GM12878 (cell line): Measurements from ENCODE around the gene BHLHA15. TPM values are rescaled to one million over a fixed set of nuclear protein-coding genes. Genes with fewer than 3 reads are reported as not detected.

Experiments
- ATAC-seq: fragments of 200-7000 bp; cut with Tn5 transposase; 3 replicates; pipeline ENCODE4 v1.9.1; 2020; ENCODE audit warnings: mild to moderate bottlenecking, moderate library complexity
- BruUV-seq: library from RNA; stranded (reverse); fragments of 400-500 nt; replicated peaks from 2 replicates; lab custom pipeline; 2021; lab: Mats Ljungman, UMichigan
- CTCF ChIA-PET: fragments of 300-600 bp; sonication (Branson Sonifier 250); formaldehyde crosslinking; extraction: SDS; loops from one replicate; lab custom pipeline; 2021; ENCODE audit warnings: inconsistent platforms; lab: Yijun Ruan, JAX
- POLR2A ChIA-PET: fragments of 350-600 bp; formaldehyde crosslinking; extraction: SDS; loops from one replicate; lab custom pipeline; 2021; ENCODE audit warnings: inconsistent platforms; lab: Charles Lee
- RAD21 ChIA-PET: fragments of 300-600 bp; sonication (Branson Sonifier 250); formaldehyde crosslinking; loops from one replicate; lab custom pipeline; 2023; ENCODE audit warnings: antibody characterized with exemption; ENCODE audit not compliant: unreplicated experiment; lab: Charles Lee
- SMC1A ChIA-PET: fragments of 300-600 bp; sonication (Branson Sonifier 250); formaldehyde crosslinking; loops from one replicate; lab custom pipeline; 2023; ENCODE audit not compliant: unreplicated experiment, uncharacterized antibody; lab: Charles Lee
- DNase-seq: peaks from one replicate; pipeline ENCODE4 v3.0.0-alpha.2; 2011; ENCODE audit warnings: low read depth, low spot score
- FAIRE-seq: peaks from 3 replicates; lab custom pipeline; 2011; peaks lifted over from hg19 to GRCh38; lab: Jason Lieb, UNC
- H2AFZ ChIP-seq: 2 replicates; pipeline ENCODE4 v1.6.0; 2011; ENCODE audit warnings: low read depth, low read length, control low read depth; ENCODE audit not compliant: control insufficient read depth
- H3K27ac ChIP-seq: 2 replicates; pipeline ENCODE4 v1.5.1; 2011; ENCODE audit warnings: control low read depth; ENCODE audit not compliant: control insufficient read depth, insufficient read depth
- H3K27me3 ChIP-seq, 2 experiments: replicated peaks in 1 of 2; 2 replicates each; pipeline versions ENCODE4 v1.6.0 to v1.6.1; 2011; ENCODE audit warnings: low read length in 1 of 2; ENCODE audit not compliant: control insufficient read depth in 2 of 2, insufficient read depth in 2 of 2
- H3K36me3 ChIP-seq, 2 experiments: 2 replicates each; pipeline ENCODE4 v1.5.1; 2011; ENCODE audit warnings: low read length in 1 of 2; ENCODE audit not compliant: control insufficient read depth in 2 of 2, insufficient read depth in 2 of 2
- H3K4me1 ChIP-seq: 2 replicates; pipeline ENCODE4 v1.6.1; 2011; ENCODE audit warnings: mild to moderate bottlenecking, low read length, moderate library complexity, mixed read lengths; ENCODE audit not compliant: control insufficient read depth, insufficient read depth
- H3K4me2 ChIP-seq: 2 replicates; pipeline ENCODE4 v1.6.0; 2011; ENCODE audit warnings: control low read depth; ENCODE audit not compliant: control insufficient read depth, insufficient read depth
- H3K4me3 ChIP-seq: fragments of 200-600 bp; sonication (generic); 2 replicates; pipeline ENCODE4 v1.5.1; 2016
- H3K79me2 ChIP-seq: 2 replicates; pipeline ENCODE4 v1.6.0; 2011; ENCODE audit warnings: low read length; ENCODE audit not compliant: control insufficient read depth, insufficient read depth
- H3K9ac ChIP-seq: 2 replicates; pipeline ENCODE4 v1.8.0; 2011; ENCODE audit warnings: low read length, control low read depth, mixed read lengths; ENCODE audit not compliant: control insufficient read depth, insufficient read depth
- H3K9me3 ChIP-seq: replicated peaks from 3 replicates; pipeline ENCODE4 v1.5.1; 2011; ENCODE audit warnings: mild to moderate bottlenecking, low read length; ENCODE audit not compliant: control insufficient read depth, insufficient read depth
- H4K20me1 ChIP-seq: 2 replicates; pipeline ENCODE4 v1.6.0; 2011; ENCODE audit not compliant: control insufficient read depth, insufficient read depth
- ASH2L ChIP-seq: fragments of 300-600, 200-600 bp; sonication (generic); IDR thresholded peaks from 2 replicates; pipeline ENCODE4 v1.6.1; 2017; ENCODE audit warnings: low read depth, mild to moderate bottlenecking, borderline replicate concordance
- CHD1 ChIP-seq: IDR thresholded peaks from 2 replicates; pipeline ENCODE4 v1.6.1; 2012; ENCODE audit warnings: low read depth, low read length, improper control_type of control experiment
- EP300 ChIP-seq, 2 experiments: fragments of 150-350 bp in 1 of 2; IDR thresholded peaks; 2 replicates each; pipeline ENCODE4 v1.6.1; 2011 to 2012; ENCODE audit warnings: low read depth in 2 of 2, low read length in 2 of 2, borderline replicate concordance in 1 of 2, improper control_type of control experiment in 1 of 2, inconsistent platforms in 1 of 2; ENCODE audit not compliant: control insufficient read depth in 1 of 2
- MTA2 ChIP-seq: fragments of 450-650 bp; IDR thresholded peaks from 2 replicates; pipeline ENCODE4 v1.6.1; 2016; ENCODE audit warnings: low read depth, mild to moderate bottlenecking, moderate library complexity
- POLR2AphosphoS2 ChIP-seq: IDR thresholded peaks from 2 replicates; pipeline ENCODE4 v1.6.1; 2011; ENCODE audit warnings: low read depth, mild to moderate bottlenecking, low read length, improper control_type of control experiment, moderate library complexity
- SMAD1 ChIP-seq: fragments of 450-650 bp; IDR thresholded peaks from 2 replicates; pipeline ENCODE4 v1.6.1; 2018; ENCODE audit warnings: mild to moderate bottlenecking, low read depth; ENCODE audit not compliant: partially characterized antibody
- STAT1 ChIP-seq: fragments of 450-650 bp; conservative IDR thresholded peaks from 2 replicates; pipeline ENCODE4 v1.6.1; 2014; ENCODE audit warnings: antibody characterized with exemption, mild to moderate bottlenecking
- WGBS: methylation state at CpG from one replicate; pipeline ENCODE4 v1.1.6; 2016; ENCODE audit warnings: low lambda C conversion rate; ENCODE audit not compliant: insufficient replicate concordance, insufficient coverage; ENCODE audit errors: missing lambda C conversion rate; 5-methylcytosine and 5-hydroxymethylcytosine counted together
- in situ Hi-C: fragments of 300-500 bp; cut with MboI; formaldehyde crosslinking; loops from 9 replicates; pipeline ENCODE4 v1.14.3; 2018; ENCODE audit warnings: mixed read lengths
- intact Hi-C: fragments of 100-400 bp; cut with micrococcal nuclease; formaldehyde crosslinking; loops from one replicate; pipeline ENCODE4 v1.14.2; 2022; ENCODE audit not compliant: unreplicated experiment
- polyA plus RNA-seq, 11 experiments: library from polyadenylated mRNA; depleted of rRNA in 4 of 11; unstranded in 6 of 11; stranded (reverse) in 5 of 11; fragments of >200 nt; fragmentation: Nextera tagmentation in 4 of 11; fragmentation: Illumina TruSeq in 1 of 11; extraction: Ambion mirVana in 4 of 11; extraction: Trizol in 1 of 11; gene quantifications; 1 replicate in 1 of 11; 2 replicates in 10 of 11; pipeline versions ENCODE4 v1.2.1 to v1.2.3, GENCODE V29; 2011 to 2016; ENCODE audit warnings: inconsistent platforms in 2 of 11, missing spikeins in 2 of 11, low read depth in 1 of 11
- total RNA-seq, 4 experiments: library from RNA; depleted of rRNA in 3 of 4; stranded (reverse); fragments of >200 nt in 3 of 4; fragmentation: Illumina TruSeq in 1 of 4; extraction: Trizol in 1 of 4; gene quantifications; 2 replicates each; pipeline versions ENCODE4 v1.2.1 to v1.2.3, GENCODE V29; 2013 to 2021

BHLHA15 gene
- total and polyA plus RNA-seq, 10 of the 15 experiments (the other 5 are each of a cell fraction or from before 2014, with no cell fraction given), result 0.54 to 4.2 (median 2.5) TPM; not detected in 4

DNA sequence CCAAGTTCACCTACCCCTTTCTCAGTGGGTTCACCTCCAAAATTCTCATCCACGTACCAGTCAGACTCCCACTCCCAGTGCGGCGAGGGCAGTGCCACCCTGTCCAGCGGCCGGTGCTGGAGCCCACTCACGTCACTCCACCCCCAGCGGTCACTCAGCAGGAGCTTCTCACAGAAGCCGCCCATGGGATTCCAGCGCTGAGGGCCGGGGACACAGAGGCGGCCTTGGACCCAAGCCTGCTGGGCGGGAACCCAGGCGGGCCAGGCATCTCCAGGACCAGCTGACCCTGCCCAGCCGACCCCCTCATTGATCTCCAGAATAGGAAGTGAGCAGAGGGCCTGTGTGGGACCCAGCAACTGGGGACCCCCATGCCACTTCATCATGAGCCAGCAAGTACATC, 33.6 kb downstream of the BHLHA15 start:
- ChIA-PET CTCF (interaction anchor here (0.6 kb wide), 1 partner anchor 687 kb away, joined by 4 read pairs; no protein-coding TSS in a partner anchor), RAD21 (no interaction called here), SMC1A (no interaction called here), POLR2A (no interaction called here)
- intact Hi-C loops (no loop called here), in situ Hi-C loops (loop anchor here (5.0 kb wide), 1 partner anchor 223 kb away; no protein-coding TSS in a partner anchor)
- Histone ChIP-seq H4K20me1 (no peaks in the 10 kb centered on the region), H3K4me2 (no peak overlapping the region), H3K9me3 (no peaks in the 10 kb centered on the region), H3K27ac (no peak overlapping the region), H3K4me3 (no peak overlapping the region), H3K36me3 (no peaks in the 10 kb centered on the region), H3K4me1 (no peaks in the 10 kb centered on the region), H3K79me2 (no peaks in the 10 kb centered on the region), H2AFZ (no peak overlapping the region), H3K27me3 (no peaks in the 10 kb centered on the region), H3K9ac (no peak overlapping the region)
- BruUV-seq, result no TSS peak
- 98% methylated on average over 14 of the region's 14 CpGs for WGBS
- FAIRE-seq, result no peak
- DNase-seq, result no peak
- no peak for ATAC-seq
- TF ChIP-seq ASH2L, result no peak

DNA sequence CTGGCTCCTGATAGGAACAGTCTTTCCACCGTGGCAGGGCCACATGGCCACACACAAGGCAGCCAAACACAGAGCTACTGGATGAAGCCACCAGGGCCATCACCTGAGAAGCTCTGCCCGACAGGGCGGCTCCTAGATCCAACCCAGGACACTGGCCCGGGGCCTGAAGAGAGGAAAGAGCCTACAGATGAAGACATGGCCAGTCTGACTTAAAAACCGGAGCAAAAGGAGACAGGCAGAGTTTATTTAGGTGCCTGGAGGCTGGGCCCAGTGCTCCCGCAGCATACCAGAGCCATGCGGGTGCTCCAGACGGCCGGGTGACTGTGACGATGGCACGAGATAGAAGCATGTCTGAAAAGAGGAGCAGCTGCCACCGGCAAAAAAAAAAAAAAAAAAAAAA, 36.9 kb downstream of the BHLHA15 start:
- H3K79me2 ChIP-seq, result peaks cover 8% of the 10 kb centered on the region
- RAD21 ChIA-PET, result no interaction called here
- H3K4me1 ChIP-seq, result peaks cover 7% of the 10 kb centered on the region
- H3K4me3 ChIP-seq, result no peak overlapping the region
- SMC1A ChIA-PET, result no interaction called here
- intact Hi-C loops (no loop called here), in situ Hi-C loops (no loop called here)
- H3K27me3 ChIP-seq, result no peaks in the 10 kb centered on the region
- H2AFZ ChIP-seq, result no peak overlapping the region
- no peaks in the 10 kb centered on the region for H4K20me1 ChIP-seq
- FAIRE-seq (no peak), ATAC-seq (no peak), DNase-seq (no peak)
- H3K9ac ChIP-seq, result no peak overlapping the region
- TF ChIP-seq POLR2AphosphoS2, result no peak
- TF ChIP-seq STAT1, result no peak
- no peak for TF ChIP-seq MTA2
- no peak for TF ChIP-seq SMAD1
- no peak for TF ChIP-seq EP300 (IDR thresholded peaks at IDR 0.05; ENCODE audit: borderline replicate concordance in 1 of 2, control insufficient read depth in 1 of 2, low read depth in 2 of 2, low read length in 2 of 2)
- TF ChIP-seq CHD1, result no peak
- H3K9me3 ChIP-seq, result no peaks in the 10 kb centered on the region
- POLR2A ChIA-PET, result interaction anchor here (0.6 kb wide), 1 partner anchor 130 kb away, joined by 6 read pairs; no protein-coding TSS in a partner anchor
- H3K4me2 ChIP-seq, result no peak overlapping the region
- CTCF ChIA-PET, result no interaction called here
- H3K36me3 ChIP-seq, result no peaks in the 10 kb centered on the region
- 89% methylated on average over 12 of the region's 12 CpGs for WGBS
- no TSS peak for BruUV-seq
- H3K27ac ChIP-seq, result no peak overlapping the region
